Measurements from ENCODE around the gene PNMA8B.

The PNMA8B gene

DNA sequence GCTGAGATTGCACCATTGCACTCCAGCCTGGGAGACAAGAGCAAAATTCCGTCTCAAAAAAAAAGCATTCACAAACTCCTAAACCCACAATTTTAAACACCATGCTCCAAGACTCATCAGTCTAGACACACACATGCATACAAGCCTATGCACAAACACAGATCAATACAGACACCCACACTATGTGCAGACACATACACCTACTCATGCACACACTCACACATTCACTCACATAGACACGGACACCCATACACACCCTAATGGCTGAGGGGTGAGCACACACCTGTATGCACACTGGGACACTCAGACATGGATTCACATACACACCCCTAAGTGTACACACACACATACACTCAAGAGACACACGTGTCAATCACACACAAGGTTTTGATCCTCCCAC is 9.3 kb downstream of the PNMA8B start:
- no peak for DNase-seq

- no peak for DNase-seq
Observed at GRCh38 chr19:46484656-46485055, 11.0 kb downstream of the PNMA8B start.

GRCh38 chr19:46482631-46483030 is 13.0 kb downstream of the PNMA8B start:
- no peak for DNase-seq

DNA sequence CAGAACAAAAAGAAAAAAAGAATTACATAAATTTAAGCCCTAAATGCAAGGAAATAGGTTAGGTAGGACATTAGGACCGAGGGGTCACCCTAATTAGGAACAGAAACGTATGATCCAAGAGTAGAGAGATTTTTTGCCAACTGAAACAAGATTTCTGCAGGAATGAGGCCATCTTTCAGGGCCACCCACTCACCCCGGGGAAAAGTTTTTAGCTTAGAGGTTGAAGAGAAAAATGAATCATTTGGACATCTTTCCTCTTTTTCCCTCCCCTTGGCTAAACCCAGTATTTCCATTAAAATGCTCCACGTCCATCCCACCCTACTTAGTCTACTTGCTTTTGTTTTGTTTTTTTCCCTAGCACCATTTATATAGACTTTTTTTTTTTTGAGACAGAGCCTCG is 13.7 kb downstream of the PNMA8B start:
- DNase-seq: no peak

- DNase-seq: no peak
Observed at GRCh38 chr19:46481223-46481848, 14.3 kb downstream of the PNMA8B start.

- DNase-seq: no peak
Observed at GRCh38 chr19:46480415-46480814, 15.3 kb downstream of the PNMA8B start.

DNA sequence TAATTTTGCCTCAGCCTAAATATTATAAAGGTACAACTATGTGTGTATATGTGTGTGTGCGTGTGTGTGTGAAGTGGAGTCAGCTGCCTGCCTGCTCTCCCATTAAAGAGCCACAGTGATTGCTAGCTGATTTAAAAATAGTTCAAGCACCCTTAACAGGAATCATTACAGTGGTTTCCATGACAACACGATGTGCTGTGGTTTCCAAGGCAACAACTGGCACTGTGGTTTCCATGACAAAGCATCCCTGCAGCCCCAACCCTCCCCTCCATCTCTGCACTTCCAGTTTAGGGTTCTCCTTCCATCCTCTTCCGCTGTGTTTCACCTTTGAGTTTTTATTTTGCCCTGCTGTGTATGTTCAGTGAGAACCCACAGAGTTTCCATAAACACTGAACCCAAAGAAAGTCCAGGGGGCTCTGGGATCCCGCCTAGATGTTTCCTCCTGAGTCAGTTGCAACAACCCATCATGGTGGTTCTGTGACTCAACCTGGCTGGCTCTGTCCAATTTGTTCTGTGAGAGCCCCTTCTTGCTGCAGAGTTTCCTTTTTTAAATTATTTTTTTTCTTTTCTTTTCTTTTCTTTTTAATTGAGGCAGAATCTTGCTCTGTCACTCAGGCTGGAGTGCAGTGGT is 17.2 kb downstream of the PNMA8B start:
- DNase-seq: no peak

DNA sequence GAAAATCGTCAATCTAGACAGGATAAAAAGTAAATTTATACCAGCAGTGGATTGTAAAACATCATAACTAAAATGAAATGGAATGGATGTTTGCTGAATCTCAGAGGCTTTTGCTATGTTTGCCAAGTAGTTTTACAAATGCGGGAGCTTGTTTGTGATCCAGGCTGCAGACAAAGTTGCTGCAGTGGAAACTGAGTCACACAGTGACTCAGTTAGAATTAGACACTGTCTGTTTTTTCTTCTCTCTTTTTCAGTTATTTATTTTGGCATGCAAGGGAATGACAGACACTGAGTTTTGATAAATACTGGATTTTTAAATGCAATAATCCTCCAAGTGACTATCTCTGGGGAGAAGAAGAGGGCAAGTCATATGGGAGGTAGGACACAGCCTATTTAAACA is 19.7 kb downstream of the PNMA8B start:
- no peak for DNase-seq

- DNase-seq: no peak
Observed at GRCh38 chr19:46474211-46474610, 21.5 kb downstream of the PNMA8B start.

DNA sequence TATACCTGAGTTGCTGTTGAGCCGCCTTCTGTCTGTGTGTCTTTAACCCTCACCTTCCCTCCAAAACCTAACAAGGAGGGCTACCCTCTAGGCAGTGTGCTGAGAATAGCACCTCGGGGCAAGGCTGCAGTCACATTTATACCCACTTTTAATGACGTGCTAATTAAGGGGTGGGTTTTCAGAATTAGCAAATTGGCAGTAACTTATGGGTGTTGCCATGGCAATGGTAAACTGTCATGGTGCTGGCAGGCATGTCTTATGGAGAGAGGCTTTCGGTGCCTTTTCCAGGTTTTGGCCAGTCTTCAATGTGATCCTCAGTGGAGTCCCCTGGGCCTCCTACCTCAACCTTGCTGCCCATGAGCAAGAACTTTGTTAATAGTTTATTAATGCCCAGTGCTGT is 23.1 kb downstream of the PNMA8B start:
- DNase-seq: no peak

GRCh38 chr19:46471811-46472543 is 23.7 kb downstream of the PNMA8B start:
- DNase-seq: no peak

DNA sequence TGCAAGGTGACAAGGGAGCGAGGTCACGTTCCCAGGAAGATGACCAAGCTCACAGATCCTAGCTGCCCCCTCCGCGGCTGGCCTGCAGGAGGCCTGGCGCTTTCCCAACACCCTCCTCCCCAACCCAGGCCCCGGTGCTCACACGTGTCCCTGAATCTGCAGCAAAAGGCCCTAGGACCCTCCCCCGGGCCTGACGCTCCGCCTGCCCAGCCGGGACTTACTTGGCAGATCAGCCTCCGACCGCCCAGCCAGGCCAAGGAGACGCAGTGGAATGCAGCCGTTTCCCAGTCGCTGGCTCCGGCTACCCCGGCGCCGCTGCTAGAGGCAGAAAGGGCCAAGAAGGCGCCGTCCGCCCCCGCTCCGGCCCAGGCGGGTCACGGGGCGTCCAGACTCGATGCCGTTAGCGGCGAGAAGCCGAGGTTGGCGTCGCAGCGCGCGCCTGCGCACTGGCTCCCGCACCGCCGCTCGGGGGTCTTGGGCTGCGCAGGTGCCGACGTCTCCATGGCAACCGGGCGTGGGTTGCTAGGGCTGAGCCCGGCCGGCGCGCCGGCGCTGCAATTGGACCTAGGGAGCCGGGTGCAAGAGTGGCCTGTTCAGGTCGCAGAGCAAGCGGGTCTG is 24.4 kb downstream of the PNMA8B start, which contains the start of gene PNMA8A:
Gene PNMA8A (minus strand): TSS at position 448 of the 618 bp plus-strand sequence. CDS start 528 bp downstream, outside the sequence.
- no peak for DNase-seq

GRCh38 chr19:46470376-46470775 is 25.3 kb downstream of the PNMA8B start:
- DNase-seq: no peak

DNA sequence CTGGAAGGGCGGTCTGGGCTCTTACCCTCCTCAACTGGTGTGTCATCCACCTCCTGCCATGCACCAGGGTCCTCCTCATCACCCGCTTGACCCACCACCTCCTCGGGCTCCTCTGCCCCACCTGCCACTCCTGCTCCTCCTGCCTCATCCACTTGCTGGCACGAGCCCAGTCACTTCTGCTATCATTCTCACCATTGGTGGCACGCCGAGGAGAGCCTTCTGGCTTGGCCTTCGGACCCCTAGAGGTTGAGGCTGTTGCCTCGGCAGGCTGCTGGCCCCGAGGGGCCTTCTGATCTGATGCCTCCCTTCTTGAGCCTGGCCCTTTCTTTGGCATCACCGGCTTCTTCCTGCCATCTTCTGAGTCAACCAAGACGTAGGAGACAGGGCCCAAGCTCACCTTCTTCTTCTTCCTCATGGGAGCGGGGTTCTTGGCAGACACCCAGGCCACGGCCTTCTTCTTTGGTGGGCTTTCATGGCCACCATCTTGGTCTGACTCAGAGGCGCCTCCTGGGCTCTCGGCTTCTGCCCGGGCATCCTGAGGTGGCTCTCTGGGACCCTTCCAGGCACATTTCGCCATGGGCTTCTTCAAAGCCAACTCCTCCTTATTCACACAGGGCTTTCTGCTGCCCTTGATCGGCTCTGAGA is 26.0 kb downstream of the PNMA8B start:
- DNase-seq: no peak

- DNase-seq: no peak
Observed at GRCh38 chr19:46466536-46467196, 29.0 kb downstream of the PNMA8B start.

DNA sequence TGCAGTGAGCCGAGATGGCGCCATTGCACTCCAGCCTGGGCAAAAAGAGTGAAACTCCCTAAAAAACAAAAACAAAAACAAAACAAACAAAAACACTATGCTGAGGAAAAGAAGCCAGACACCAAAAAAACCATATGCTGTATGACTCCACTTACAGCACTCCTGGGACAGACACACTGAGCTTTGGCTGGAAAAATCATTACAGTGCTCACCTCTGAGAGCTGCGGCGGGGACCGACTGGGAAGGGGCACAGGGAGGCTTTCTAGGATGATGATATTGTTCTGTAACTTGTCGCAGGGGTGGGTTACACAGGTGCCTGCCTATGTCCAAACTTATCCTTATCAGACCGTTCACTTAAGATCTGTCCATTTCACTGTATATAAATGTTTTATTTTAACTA is 32.2 kb downstream of the PNMA8B start:
- no peak for DNase-seq

DNA sequence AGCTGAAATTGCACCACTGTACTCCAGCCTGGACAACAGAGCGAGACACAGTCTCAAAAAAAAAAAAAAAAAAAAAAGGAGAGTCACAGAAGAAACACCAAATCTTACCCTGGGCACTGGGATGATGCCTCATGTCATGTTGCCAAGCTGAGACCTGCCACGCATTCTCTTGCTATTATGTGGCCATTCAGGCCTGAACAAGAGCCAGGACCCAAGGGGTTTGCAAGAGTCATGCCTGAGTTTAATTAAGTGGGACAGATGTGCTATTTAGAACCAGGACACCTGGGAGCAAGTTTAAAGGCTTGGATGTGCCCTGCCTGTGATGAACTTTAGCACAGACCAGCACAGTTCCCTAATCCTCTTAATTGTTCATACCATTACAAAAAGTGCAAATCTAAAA is 34.1 kb downstream of the PNMA8B start:
- no peak for DNase-seq

GRCh38 chr19:46460981-46461380 is 34.7 kb downstream of the PNMA8B start:
- DNase-seq: no peak

- no peak for DNase-seq
Observed at GRCh38 chr19:46460055-46460454, 35.6 kb downstream of the PNMA8B start.

GRCh38 chr19:46456930-46457329 is 38.7 kb downstream of the PNMA8B start:
- DNase-seq: no peak

GRCh38 chr19:46454244-46454643 is 41.4 kb downstream of the PNMA8B start:
- no peak for DNase-seq

DNA sequence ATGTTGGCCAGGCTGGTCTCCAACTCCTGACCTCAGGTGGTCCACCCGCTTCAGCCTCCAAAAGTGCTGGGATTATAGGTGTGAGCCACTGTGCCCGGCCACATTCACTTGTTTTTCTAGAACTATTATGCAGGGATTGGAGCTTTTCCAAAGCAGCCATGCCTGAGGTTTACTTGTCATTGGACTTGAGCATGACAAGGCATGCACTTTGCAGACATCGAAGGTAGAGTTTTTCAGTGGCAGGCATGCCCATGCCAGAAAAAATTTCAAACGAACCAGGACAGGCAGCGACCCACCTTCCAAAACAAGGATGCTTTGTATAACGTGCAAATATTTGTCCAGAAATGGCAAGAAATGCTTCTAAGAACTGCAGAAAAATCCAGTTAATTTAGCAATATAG is 42.0 kb downstream of the PNMA8B start:
- no peak for DNase-seq

- no peak for DNase-seq
Observed at GRCh38 chr19:46452186-46452585, 43.5 kb downstream of the PNMA8B start.
